ENCODE data around the gene CTNNA3.
"Not testable (repeated sequence)": the region's sequence is repeated elsewhere in the genome, so short reads cannot be mapped to it uniquely, and the experiment has no call there.

CTNNA3 gene

GRCh38 chr10:67492317-67493019, 203.5 kb downstream of the CTNNA3 start:
- no peak for DNase-seq

DNA sequence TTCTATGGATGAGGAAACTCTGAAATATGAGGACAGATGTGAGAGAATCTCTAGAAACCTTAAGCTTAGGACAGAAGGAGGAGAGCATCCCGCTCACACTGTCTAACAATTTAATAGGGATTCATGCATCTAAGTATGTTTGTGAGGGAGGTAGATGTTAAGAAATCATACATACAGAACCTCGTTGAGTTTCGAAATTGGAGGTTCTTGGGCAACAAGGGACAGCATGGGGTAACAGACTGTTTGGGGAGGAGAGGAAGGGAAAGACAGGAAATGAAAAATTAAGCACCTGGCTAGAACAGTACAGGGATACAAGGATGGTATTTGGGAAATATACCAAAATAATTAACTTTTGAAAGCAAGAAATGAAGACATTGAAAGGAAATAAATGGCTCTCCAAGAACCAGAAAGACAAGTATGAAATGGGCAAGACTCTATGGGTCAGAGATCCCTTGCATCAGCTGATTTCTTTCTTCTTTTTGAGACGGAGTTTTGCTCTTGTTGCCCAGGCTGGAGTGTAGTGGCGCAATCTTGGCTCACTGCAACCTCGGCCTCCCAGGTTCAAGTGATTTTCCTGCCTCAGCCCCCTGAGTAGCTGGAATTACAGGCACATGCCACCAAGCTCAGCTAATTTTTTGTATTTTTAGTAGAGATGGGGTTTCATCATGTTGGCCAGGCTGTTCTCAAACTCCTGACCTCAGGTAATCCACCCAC, 207.9 kb downstream of the CTNNA3 start:
- no peak for DNase-seq

DNA sequence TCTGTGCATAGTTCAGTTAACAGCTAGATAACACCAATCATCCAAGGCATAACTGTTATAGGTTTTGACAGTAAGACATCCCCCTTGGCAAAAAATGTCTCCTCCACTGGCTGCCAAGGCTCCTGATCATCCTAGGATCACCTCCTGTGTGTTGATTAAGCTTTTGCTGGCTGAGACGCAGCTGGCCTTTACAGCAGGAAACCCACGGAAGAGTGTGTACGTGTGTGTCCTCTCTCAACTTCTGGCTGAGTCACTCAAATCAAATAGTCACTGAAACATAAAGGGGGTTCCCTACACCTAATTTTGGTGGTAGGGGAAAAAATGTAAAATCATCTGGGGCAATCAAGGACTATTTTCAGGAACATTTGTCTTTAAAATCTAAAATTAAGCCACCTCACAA, 208.8 kb downstream of the CTNNA3 start:
- no peak for DNase-seq

DNA sequence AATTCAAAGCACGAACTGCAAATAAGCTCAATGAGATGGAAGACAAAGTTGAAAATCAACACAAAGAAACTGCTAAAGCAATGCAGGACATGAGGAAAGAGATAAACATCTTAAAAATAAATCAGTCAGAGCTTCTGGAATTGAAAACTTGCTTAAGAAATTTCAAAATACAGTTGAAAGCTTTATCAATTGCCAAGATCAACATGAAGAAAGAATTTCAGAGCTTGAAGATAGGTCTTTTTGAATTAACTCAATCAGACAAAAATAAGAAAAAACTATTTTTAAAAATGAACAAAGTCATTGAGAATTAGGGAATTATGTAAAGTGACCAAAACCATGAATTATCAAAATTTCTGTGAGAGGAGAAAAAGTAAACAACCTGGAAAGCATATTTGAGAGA, 218.1 kb downstream of the CTNNA3 start:
- no peak for DNase-seq

- DNase-seq = no peak
Measured at GRCh38 chr10:67476201-67476600, 219.8 kb downstream of the CTNNA3 start.

GRCh38 chr10:67473850-67474633, 222.0 kb downstream of the CTNNA3 start:
- no peak for DNase-seq

DNA sequence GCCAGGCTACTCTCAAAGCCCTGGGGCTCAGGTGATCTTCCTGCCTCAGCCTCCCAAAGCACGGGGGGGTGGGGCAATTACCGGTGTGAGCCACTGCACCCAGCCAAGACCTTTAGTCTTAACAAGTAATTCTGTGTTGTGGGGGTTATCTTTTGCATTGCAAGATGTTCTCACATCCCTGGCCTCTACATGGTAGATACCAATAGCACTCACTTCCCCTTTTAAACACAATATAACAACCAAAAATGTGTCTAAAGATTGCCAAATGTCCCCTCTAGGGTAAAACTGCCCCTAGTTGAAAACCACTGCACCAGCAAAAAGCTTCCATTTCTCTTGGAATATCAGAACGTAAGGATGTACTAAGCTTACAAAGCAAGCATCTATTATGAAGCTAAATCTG, 225.0 kb downstream of the CTNNA3 start:
- no peak for DNase-seq

DNA sequence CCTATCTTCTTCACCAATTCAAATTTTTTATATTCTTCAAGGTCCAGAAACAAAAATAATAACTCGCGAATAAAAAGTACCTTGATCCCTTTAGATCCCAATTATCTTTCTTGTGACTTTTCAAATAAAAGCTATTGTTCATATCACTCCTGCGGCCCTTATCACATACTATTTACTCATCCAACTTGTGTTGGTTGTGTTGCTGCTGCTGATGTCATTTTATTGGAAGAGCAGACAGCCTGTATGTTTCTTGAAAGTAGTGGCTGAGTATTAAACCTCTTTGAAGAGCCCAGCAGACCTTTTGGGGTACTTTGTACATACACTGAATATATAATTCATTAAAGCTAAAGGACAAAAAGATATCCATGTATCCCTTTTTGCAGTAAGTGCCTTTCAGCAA, 231.7 kb downstream of the CTNNA3 start:
- DNase-seq = no peak

DNA sequence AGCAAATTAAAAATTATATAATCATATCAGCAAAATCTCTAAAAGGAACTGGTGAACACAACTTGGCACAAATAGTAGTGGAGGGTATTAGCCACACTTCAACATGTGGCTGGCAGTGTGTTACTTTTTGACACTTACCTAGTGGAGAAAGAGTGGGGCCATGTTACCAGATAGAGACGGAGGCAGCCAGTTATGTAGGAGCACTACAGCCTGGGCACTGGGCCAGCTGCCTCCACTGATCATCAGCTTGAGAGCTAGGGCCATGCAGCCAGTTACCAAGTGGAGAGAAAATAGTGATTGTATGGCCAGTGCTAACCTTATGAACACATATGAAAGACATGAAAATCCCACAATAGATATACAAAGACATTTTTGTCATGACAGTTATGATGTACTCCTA, 243.1 kb downstream of the CTNNA3 start:
- DNase-seq = no peak

GRCh38 chr10:67438605-67439304, 257.2 kb downstream of the CTNNA3 start:
- DNase-seq = no peak

DNA sequence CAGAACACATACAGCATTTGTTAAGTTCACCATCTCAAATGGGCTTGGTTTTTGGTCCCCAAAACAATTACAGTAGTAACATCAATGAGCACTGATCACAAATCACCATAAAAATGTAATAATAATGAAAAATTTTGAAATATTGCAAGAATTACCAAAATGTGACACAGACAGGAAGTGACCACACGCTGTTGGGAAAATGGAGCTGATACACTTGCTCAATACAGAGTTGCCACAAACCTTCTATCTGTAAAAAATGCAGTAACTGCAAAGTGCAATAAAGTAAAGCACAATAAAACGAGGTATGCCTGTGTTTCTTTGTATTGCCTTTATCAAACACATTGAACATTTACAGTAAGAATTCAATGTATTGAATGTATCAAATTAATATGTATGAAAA, 262.7 kb downstream of the CTNNA3 start:
- no peak for DNase-seq

- DNase-seq = no peak
Measured at GRCh38 chr10:67402620-67403019, 293.4 kb downstream of the CTNNA3 start.

GRCh38 chr10:67401711-67402110, 294.3 kb downstream of the CTNNA3 start:
- no peak for DNase-seq

- DNase-seq = not testable (repeated sequence)
Measured at GRCh38 chr10:67386841-67387533, 309.0 kb downstream of the CTNNA3 start.

DNA sequence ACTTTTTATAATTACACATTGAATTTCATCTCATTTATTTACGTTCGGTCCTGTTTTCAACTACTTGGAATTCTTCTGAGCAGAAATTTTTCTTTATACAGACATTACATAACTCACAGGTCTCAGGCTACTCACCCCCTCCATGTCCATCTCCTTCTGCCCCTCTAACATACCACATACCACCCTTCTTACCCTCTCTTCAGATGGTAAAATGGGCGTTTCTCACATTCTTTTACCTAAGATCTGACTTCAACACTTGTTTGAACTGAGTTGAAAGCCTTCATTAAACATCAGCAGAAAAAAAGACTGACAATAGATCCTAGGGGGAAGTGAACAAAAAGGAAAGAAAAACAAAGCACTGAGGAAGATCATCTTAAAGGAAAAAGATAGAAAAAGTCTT, 309.7 kb downstream of the CTNNA3 start:
- no peak for DNase-seq

GRCh38 chr10:67385566-67385965, 310.4 kb downstream of the CTNNA3 start:
- DNase-seq = no peak

DNA sequence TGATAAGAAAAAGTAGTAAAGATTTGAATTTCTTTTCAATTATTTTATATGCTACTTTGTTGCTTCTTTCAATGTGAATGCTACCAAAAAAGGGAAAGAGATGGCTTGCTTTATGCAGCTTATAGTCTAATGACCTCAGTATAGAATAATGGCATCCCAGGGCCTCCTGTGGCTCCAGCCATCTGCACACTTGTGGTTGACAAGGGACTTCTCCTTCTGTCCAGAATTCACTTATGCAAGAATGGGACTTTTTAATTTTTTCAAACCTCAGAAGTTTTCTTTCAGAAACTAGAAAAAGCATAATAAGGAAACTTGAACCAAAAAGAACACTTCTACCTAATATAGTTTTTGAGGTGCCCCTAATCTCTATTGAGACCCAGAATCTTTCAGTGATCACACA, 310.9 kb downstream of the CTNNA3 start:
- no peak for DNase-seq

GRCh38 chr10:67331121-67331910, 364.7 kb downstream of the CTNNA3 start:
- DNase-seq = no peak

DNA sequence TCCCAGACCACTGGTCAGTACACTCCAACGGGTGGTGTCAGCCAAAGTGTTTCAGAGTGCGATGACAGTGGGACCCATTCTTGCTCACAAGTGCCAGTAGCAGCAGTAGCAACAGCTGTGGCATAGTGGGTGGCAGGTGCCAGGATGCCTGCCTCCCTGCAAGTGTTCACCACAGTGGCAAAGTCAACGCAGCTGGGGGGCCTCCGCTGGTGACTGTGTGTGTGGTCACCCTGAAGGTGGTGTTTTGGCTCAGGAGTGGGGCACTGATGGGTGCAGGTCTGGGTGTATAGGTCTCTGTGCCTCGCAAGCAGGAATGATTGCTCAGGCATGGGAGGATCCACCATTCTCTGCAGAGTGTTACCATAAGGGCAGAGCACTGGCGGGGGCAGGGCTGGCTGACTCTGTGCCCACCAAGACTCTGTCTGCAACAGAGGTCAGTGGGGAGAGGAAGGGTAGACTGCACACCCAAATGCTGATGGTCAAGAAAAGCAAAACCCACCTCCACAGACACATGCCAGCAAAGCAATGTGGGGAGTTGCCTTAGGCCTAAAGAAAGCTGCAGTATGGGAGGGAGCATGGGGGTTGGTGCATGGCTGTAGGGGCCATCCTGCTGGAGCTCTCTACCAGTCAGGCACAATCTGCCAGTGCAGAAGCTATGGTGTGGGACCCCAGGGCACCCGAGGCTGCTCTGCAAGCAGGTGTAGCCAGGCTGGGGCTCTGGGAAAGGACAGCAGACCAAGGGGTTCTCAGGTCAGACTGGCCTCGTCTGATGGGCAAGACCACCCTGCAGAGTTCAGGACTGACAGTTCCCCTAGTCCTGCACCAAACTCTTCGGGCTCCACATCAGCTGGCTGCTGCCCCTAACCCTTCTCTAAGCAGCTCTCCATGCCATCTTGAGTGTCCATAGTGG, 368.1 kb downstream of the CTNNA3 start:
- DNase-seq = no peak

- DNase-seq = no peak
Measured at GRCh38 chr10:67319976-67320375, 376.0 kb downstream of the CTNNA3 start.

- no peak for DNase-seq
Measured at GRCh38 chr10:67308912-67309311, 387.1 kb downstream of the CTNNA3 start.
